Hematopoietic multipotent progenitor cell treated with erythropoietin and hydrocortisone succinate and interleukin-3 and kit ligand, for 8 days (in vitro differentiated cells): ENCODE results near the gene GRK4.
A peak's percentile ranks its signal among the peaks of the same experiment; 100 is the strongest.
"Not testable (repeated sequence)": the region's sequence is repeated elsewhere in the genome, so short reads cannot be mapped to it uniquely, and the experiment has no call there.

Experiments used
- DNase-seq: peaks from one replicate; pipeline ENCODE4 v3.0.0-alpha.2; 2015

The GRK4 gene

DNA sequence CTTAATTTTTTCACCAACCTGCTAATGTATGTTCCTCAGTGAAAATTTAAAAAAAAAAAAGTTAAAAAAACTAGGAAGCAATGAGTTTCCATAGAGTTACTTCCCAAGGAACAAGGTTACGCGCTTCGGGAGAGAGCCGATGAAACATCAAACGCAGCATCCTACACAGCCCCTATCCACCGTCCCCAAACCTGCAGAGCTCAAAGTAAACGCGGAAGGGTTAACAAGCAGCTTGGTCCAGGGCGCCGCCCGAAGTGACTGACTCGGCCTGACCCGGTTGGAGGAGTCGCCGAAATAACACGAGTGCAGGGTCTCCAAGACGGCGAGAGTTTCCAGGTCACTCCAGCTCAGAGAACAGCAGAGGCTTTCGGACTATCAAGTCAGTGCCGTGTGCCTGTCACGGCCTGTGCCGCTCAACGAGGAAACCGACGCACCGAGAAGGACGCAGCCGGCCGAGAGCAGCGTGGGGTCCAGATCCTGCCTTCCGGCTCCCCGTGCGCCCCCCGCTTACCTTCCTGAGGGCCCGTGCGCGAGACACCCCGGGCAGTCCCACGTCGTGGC, 677 bp upstream of the GRK4 start:
- peak; percentile 61 for DNase-seq

DNA sequence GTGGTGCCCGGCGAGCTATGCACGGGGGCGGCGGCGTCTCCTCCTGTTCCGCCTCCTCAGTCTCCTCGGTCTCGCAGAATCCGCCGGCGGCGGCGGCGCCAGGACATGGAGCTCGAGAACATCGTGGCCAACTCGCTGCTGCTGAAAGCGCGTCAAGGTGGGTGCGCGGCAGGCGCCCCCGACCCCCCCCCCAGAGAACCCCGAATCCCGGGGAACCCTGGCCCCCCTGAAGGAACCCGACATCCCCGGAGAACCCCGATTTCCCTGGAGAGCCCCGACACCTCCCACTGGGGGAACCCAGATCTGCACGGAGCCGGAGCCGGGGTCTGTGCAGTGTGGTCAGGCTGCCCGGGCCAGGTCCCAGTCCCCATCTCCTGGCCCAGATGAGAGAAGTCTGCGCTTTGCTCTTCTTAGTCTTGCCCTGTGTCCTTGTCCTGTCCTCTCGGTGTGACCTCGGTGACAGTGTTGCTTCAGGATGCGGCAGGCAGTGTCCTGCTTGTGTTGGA, 648 bp downstream of the GRK4 start:
- no peak for DNase-seq

DNA sequence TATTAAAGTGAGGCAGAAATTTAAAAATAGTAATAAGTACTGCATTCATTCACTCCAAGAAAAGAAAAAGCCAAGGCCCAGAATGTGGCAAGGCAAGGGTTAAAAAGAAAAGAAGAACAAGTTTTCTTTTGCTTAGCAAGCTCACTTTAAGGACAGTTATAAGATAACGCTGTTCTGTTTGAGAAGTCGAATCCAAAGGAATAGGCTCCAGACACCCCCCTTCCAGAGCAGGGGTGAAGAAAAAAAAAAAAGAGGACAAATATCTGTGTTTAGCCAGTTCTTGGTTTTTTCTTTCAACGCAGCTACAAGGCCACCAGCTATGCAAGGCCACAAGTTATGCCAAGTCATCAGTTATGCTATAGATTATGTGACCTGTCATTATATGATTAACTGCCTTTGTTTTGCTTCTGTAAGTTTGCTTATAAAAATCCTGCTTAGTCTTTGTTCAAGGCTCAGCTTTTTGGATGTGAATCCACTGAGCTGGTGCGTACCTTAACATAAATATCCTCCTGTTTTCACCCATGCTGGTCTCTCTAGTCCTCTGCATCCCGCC, 1.4 kb downstream of the GRK4 start:
- peak; percentile 53 for DNase-seq

- DNase-seq: no peak
Observed at GRCh38 chr4:2965262-2965661, 1.9 kb downstream of the GRK4 start.

GRCh38 chr4:2968381-2968780, 5.0 kb downstream of the GRK4 start:
- DNase-seq: no peak

DNA sequence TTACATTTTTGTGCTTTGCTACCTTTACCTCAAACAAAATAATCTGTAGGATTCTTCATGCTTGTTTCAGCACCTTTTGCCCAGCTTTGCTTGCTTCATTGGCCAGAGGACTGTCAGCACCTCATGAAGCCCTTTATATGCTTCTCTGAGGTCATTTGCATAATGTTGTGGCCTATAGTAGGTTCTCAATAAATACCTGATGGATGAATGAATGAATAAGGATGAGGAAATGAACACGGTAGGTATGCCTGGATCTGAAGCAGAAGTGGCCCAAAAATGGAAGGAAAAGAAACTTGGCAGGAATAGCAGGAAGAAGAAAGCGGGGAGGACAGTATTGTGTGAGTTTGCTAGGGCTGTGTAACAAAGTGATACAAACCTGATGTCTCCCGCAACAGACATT, 7.9 kb downstream of the GRK4 start:
- DNase-seq: no peak

DNA sequence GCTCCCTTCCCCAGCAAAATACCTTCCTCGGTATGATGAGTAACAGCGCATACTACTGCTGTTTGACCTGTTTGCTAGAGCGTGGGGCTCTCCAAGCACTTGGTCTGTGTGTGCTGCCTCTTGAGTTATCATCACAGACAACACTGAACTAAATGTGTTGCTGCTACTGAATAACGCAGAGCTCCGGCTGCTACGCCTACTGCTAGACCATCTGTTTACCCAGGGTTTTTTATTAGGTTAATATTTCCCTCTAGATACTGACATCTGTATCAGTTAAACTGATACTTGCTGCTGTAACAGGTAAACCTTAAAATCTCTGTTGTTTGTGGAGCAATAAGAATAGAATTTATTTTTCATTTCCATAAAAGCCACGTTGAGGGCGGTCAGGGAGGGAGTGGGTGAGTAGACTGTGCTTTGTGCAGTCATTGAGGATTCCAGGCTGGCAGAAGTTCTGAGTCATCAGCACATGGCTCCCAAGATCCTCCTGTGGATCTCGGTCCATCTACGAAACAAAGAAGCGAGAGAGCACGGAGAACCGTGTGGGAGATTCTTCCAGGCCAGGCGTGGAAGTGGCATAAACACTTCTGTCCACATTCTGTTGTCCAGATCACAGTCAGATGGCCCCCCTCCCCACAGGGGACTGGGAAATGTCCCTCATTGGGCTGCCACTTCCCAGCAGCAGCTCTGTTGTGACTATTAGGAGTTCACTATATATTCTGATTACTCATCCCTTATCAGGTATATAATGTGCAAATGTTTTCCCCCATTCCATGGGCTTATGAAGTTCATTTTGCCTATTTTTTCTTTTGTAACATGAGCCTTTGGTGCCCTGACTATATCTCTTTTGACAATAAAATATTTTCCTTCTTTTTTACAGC, 14.1 kb downstream of the GRK4 start:
- DNase-seq: no peak

DNA sequence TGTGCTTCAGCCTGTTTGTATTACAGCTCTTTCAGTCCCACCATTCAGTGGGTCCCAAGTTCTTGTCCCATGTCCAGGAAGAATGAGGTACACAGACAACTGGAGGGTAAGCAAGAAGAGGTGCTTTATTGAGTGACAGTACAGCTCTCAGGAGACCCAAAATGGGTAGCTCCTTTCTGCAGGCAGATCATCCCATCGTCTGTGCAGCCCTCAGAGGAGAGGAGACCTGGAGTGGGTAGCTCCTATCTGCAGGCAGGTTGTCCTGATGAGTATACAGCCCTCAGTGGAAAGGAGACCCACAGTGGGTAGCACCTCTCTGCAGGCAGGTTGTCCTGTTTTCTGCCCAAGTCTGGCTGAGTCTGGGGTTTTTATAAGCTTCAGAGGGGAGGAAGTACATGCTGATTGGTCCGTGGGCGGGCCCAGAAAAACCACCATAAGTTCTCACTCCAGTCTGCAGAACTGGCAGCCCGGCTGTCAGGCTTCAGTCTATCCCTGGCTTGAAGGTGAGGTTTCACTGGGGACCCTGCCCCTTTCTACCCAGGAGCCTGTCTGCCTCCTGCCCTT, 18.0 kb downstream of the GRK4 start:
- DNase-seq: no peak

- no peak for DNase-seq
Observed at GRCh38 chr4:2982012-2982411, 18.6 kb downstream of the GRK4 start.

DNA sequence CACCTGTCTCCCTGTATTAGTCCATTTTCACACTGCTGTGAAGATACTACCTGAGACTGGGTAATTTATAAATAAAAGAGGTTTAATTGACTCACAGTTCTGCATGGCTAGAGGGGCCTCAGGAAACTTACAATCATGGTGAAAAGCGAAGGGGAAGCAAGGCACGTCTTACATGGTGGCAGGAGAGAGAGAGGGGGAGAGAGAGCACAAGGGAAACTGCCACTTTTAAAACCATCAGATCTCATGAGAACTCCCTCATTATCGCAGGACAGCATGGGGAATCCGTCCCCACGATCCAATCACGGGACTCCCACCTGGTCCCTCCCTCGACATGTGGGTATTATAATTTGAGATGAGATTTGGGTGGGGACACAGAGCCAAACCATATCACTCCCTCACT, 20.3 kb downstream of the GRK4 start:
- DNase-seq: not testable (repeated sequence)

DNA sequence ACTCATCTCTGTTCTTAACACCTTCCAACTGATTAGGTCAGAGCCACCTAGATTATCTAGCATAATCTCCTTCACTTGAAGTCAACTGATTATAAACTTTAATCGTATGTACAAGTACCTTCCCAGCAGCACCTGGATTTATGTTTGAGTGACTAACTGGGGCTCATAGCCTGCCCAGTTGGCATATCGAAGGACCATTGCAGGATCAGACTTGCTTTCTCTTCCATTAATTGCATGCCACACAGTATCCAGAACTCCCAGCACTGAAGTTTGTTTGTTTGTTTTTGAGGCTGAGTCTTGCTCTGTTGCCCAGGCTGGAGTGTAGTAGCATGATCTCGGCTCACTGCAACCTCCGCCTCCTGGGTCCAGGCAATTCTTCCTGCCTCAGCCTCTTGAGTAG, 27.9 kb downstream of the GRK4 start:
- DNase-seq: no peak

DNA sequence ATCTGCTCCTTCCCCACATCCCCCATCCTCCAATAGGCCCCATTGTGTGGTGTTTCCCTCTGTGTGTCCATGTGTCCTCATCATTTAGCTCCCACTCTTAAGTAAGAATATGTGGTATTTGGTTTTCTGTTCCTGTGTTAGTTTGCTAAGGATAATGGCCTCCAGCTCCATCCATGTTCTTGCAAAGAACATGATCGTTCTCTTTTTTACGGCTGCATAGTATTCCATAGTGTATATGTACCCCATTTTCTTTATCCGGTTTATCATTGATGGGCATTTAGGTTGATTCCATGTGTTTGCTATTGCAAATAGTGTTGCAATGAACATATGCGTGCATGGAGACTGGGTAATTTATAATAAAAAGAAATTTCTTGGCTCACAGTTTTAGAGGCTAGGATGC, 31.5 kb downstream of the GRK4 start:
- DNase-seq: no peak

DNA sequence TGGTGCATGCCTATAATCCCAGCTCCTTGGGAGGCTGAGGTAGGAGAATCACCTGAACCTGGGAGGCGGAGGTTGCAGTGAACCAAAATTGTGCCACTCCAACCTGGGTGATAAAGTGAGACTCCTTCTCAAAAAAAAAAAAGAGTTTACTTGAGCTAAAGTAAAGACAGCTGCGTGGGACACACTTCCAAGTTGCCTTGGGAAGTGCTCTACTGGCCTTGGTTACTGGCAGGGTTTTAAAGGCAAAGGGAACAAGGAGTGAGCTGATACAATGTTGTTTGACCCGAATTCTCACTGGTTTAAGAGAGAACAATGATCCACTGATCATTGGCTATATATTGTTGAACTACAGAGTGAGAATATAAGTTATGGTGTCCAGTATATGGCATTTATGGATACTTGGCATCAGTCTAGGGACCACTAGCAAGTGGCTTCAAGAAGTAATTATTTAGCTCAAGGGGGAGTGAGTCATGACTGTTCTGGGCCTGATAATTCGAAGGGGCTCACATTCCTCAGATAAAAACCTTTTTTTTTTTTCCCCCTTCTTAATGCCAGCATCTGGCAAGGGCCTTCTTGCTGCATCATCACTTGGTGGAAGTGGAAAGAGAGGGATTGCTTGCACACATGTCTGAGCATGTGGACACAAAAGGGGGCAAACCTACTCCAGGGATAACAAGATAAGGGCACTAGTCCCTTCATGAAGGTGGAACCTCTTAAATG, 32.3 kb downstream of the GRK4 start:
- DNase-seq: peak; percentile 54

GRCh38 chr4:2996415-2996814, 33.0 kb downstream of the GRK4 start:
- DNase-seq: peak; percentile 8

GRCh38 chr4:3007724-3008123, 44.4 kb downstream of the GRK4 start:
- DNase-seq: no peak

GRCh38 chr4:3009422-3009821, 46.1 kb downstream of the GRK4 start:
- DNase-seq: no peak

DNA sequence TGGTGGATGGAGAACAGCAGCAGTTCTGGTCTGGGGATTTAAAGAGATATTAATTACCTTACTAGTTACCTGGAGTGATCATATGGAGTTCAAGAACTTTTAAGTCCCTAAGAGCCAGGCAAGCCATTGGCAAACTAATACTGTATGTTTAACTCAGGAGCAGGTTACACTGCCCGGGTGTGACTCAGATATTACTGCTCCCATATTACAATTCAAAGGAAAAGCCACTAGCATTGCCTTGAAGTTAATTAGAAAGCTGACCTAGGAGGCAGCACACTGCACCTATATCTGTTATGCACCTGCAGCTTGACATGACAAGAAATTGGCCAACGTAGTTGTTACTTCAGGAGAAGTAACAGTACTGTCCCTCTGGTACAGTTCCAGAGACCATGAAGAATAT, 47.2 kb downstream of the GRK4 start:
- no peak for DNase-seq

DNA sequence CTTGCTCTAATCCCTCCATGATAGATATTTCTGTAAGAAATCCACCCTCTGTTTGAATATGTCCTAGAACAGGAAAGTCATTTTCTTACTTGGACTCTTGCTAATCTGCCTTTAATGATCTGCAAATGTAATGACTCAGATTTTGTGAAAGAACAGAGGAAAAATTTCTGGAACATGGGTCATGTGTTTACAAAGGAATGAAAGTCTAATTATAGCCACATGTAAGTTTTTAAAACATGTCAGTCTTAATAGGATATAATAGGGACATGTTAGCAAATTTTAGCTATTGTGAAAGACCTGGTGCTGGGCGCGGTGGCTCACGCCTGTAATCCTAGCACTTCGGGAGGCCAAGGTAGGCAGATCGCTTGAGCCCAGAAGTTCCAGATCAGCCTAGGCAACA, 47.6 kb downstream of the GRK4 start:
- DNase-seq: no peak

- DNase-seq: no peak
Observed at GRCh38 chr4:3011456-3012220, 48.3 kb downstream of the GRK4 start.

DNA sequence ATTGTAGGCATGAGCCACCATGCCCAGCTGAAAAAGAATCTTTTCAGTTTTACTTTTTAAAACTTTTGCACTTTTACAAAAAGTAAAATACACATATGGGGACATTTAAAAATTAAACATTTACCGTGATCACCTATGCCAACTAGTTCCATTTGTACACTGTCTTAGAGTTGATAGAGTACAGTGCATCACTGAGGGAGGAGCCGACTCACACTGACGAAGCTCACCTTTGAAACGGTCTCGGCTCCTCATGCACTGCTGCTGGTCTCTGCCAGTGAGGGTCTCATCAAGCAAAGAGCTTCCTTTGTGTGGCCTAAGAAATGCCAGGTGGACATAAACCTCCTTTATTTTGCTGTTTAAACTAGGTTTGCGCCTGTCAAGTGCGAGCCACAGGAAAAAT, 50.0 kb downstream of the GRK4 start:
- DNase-seq: no peak

DNA sequence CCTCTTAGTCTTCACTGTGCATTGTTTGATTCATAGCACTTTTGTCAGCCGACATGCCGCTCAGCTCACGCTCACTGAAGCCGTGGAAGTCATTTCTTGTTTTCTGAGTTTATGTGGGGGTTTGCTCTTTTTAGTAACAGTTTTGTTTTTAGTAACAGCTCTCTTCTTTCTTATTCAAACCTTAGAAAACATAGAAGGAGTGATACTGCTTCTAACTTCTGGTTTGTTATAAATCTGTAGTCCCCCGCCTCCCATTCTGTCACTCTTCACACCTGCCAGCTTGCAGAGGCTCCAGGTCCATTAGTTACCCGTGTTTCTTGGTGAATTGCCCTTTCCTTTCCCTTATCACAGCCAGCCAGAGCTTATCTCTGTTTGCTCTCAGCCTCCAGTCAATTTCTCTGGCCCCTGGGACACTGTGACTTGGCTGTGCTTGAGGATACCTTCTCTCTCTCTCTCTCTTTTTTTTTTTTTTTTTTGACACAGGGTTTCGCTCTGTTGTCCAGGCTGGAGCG, 50.5 kb downstream of the GRK4 start:
- peak; percentile 65 for DNase-seq

DNA sequence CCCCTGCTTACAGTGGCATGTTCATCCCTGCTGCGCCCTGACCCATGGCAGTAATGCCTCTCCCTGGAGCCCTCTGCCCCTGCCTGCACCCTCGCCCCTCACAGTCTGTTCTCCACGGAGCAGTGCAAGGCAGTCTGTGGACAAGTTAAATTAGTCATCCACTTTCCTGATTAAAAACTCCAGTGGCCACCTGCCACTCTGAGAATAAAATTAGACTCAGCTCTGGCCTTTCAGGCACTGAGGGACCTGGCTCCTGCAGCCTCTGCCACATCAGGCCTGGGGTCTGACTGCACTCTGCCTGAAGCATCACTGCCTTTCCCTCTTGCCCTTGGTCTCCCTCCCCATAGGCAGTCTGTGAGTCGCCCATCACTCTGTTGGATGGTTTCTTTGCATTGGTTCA, 53.6 kb downstream of the GRK4 start:
- no peak for DNase-seq
